Measurements from ENCODE around the gene RBM47.
"Not testable (repeated sequence)": the region's sequence is repeated elsewhere in the genome, so short reads cannot be mapped to it uniquely, and the experiment has no call there.

RBM47 gene

GRCh38 chr4:40561543-40562177 is 68.0 kb downstream of the RBM47 start:
- DNase-seq, result not testable (repeated sequence)

GRCh38 chr4:40559585-40560465 is 69.8 kb downstream of the RBM47 start:
- no peak for DNase-seq

- no peak for DNase-seq
Observed at GRCh38 chr4:40557736-40558135, 71.9 kb downstream of the RBM47 start.

- DNase-seq, result no peak
Observed at GRCh38 chr4:40555176-40555900, 74.3 kb downstream of the RBM47 start.

DNA sequence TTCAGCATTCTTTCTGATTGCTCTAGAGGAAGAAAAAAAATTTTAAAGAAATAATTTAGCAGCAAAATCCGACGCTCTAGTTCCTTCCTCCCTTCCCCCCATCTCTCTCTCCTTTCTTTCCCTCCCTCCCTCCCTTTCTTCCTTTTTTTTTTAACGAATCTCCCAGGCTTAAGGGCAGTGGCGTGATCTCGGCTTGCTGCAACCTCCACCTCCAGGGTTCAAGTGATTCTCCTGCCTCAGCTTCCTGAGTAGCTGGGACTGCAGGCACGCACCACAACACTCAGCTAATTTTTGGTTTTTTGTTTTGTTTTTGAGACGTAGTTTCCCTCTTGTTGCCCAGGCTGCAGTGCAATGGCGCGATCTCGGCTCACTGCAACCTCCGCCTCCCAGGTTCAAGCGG is 75.0 kb downstream of the RBM47 start:
- DNase-seq, result not testable (repeated sequence)

GRCh38 chr4:40553995-40554394 is 75.7 kb downstream of the RBM47 start:
- DNase-seq, result no peak

- DNase-seq, result peak; percentile 49
Observed at GRCh38 chr4:40552536-40552935, 77.1 kb downstream of the RBM47 start.

DNA sequence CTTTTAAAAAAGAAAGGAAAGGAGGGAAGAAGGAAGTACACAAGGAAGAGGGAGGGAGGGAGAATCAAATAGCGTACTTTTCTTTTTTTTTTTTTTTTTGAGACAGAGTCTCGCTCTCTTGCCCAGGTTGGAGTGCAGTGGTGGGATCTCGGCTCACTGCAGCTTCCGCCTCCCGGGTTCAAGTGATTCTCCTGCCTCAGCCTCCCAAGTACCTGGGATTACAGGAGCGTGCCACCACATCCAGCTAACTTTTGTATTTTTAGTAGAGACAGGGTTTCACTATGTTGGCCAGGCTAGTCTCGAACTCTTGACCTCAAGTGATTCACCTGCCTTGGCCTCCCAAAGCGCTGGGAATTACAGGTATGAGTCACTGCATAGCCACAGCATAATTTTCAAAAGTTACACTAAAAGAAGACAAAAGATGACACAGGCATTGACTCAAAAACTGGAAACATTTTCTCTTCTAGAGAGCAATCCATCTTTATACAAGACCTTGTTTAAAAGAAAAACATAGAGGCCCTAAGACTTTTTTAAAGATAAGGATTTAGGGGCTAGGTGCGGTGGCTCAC is 78.0 kb downstream of the RBM47 start:
- peak; percentile 63 for DNase-seq

- peak; percentile 41 for DNase-seq
Observed at GRCh38 chr4:40550948-40551462, 78.7 kb downstream of the RBM47 start.

DNA sequence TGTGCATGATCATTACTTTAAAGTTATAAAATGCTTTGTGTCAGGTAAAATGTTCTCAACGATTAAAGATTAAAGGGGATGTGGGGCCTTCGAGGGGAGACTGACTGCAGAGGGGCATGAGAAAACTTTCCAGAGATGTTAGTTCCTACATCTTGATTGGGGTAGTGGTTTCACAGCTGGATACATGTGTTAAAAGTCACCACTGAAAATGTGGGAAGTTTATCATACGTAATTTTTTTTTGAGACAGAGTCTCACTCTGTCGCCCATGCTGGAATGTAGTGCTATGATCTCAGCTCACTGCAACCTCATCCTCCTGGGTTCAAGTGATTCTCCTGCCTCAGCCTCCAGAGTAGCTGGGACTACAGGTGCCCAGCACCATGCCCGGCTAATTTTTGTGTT is 79.5 kb downstream of the RBM47 start:
- DNase-seq, result no peak

- peak; percentile 31 for DNase-seq
Observed at GRCh38 chr4:40548256-40548655, 81.4 kb downstream of the RBM47 start.

DNA sequence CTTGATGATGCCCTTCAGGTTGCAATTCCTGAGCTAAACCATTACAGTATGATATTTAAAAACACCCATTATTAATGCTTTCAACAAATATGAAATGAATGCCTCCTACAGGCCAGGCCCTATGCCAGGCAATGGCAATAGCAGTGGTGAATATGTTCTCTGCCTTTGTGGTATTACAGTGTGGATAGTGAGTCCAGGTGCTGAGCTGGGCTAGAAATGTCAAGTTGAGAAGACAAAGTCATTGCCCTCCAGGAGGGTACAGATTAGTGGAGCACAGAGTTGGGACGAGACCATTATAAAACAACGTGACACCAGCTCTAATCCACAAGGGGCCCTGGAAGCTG is 81.9 kb downstream of the RBM47 start:
- DNase-seq, result no peak

DNA sequence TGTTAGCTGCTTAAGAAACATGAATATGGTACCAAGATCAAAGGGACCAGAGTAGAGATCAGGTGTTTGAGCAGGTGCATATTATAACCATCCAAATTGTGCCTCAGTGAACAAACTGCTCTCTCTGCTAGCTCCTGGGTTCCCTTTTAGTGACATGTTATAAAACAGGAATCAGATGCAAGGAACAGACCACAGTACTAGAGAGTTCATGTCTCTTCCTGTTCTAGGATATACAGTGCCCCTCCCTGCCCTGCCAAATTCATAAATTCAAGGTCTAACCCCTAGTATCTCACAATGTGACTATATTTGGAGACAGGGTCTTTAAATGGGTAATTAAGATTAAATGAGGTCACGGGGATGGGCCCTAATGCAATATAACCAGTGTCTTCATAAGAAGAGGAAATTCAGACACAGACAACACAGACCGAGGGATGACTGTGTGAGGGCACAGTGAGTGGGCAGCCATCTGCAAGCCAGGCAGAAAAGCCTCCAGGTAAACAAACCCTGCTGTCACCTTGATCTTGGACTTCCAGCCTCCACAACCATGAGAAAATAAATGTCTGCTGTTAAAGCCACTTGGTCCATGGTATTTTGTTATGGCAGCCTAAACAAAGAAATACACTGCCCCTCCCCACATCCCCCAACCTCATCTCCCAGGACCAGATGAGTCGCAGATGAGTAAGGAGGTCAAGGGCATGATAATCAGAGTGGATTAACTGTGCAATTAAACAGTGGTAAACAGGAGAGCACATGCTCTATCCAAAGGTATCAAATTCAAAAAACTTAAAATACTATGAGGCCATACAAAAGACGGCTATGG is 82.5 kb downstream of the RBM47 start:
- no peak for DNase-seq

GRCh38 chr4:40546506-40546905 is 83.2 kb downstream of the RBM47 start:
- no peak for DNase-seq

- not testable (repeated sequence) for DNase-seq
Observed at GRCh38 chr4:40545487-40545886, 84.2 kb downstream of the RBM47 start.

- no peak for DNase-seq
Observed at GRCh38 chr4:40544221-40544620, 85.4 kb downstream of the RBM47 start.

- DNase-seq, result no peak
Observed at GRCh38 chr4:40540800-40541199, 88.9 kb downstream of the RBM47 start.

- DNase-seq, result no peak
Observed at GRCh38 chr4:40536032-40536431, 93.6 kb downstream of the RBM47 start.

DNA sequence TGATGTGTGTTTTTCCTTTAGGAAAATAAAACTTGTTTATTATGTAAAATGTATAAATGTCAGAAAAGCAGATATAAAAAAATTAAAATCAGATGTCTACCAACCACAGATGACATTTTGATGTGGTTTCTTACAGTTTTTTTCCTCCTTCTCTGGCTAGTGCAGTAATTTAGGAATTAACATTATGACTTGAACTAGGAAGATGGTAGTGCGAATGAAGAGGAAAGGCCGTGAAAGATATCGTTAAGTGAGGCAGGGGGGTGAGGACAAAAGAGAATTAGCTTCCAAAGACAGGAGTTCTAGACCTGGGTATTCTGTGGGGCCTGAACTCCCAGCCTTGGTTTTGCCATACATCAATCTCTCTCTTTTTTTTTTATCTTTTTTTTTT is 98.0 kb downstream of the RBM47 start:
- no peak for DNase-seq

DNA sequence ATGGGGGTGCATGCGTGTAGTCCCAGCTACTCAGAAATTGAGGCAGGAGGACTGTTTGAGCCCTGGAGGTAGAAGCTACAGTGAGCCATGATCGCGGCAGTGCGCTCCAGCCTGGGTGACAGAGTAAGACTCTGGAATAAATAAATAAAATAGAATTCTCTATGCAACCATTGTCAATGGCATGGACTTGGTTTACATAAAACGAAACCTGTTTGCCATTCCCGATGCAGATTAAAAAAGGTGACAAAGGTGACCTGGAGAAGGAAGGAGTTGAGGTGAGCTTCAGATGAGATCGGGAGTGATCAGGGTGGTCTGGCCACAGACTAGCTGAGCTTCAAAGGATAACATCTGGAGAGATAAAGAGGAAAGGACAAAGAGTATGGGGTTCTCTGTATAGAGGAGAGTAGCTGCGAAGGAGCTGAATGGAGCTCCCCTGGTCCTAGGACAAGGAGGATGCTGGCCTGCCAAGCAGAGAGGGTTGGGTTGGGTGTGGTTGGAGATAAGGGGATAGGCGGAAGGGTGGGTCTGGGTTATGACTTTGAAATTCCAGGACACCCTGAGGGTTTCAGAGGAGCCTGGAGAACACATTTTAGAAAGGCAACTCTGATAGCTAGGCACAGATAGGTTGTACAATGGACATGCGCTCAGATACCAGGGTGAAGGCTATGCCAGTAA is 98.6 kb downstream of the RBM47 start:
- no peak for DNase-seq

DNA sequence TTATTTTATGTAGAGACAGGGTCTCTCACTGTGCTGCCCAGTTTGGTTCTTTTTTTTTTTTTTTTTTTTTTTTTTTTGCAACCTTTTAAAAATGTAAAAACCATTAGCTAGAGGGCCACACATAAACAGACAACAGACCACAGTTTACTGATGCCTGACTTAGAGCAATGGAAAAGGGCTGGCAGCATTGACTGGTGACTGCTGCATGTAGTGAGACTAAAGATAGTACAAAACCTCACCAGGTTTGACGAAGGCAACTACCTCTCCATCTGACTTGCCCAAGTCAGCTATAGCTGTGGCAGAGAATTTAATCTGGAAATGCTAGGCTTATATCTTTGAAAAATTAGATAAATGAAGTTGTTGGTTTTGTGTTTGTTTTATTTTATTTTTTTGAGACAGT is 102.9 kb downstream of the RBM47 start:
- no peak for DNase-seq

Measured in fibroblast of skin of abdomen (primary cell).